Measurements from ENCODE around the gene DPP6. TPM values are rescaled to one million over a fixed set of nuclear protein-coding genes. Genes with fewer than 3 reads are reported as not detected.

The DPP6 gene
- total RNA-seq, 1 experiment from 2014 or later = 0.91 TPM

- DNase-seq (ENCODE audit: low read depth) = no peak
Measured at GRCh38 chr7:154338701-154339506, 286.7 kb downstream of the DPP6 start.

GRCh38 chr7:154342971-154343633, 290.9 kb downstream of the DPP6 start:
- DNase-seq (ENCODE audit: low read depth) = no peak

GRCh38 chr7:154343778-154344412, 291.7 kb downstream of the DPP6 start:
- no peak for DNase-seq (ENCODE audit: low read depth)

- DNase-seq (ENCODE audit: low read depth) = no peak
Measured at GRCh38 chr7:154345093-154345492, 292.9 kb downstream of the DPP6 start.

- DNase-seq (ENCODE audit: low read depth) = no peak
Measured at GRCh38 chr7:154347700-154348266, 295.6 kb downstream of the DPP6 start.

GRCh38 chr7:154350892-154351291, 298.7 kb downstream of the DPP6 start:
- no peak for DNase-seq (ENCODE audit: low read depth)

- DNase-seq (ENCODE audit: low read depth) = no peak
Measured at GRCh38 chr7:154353355-154353767, 301.2 kb downstream of the DPP6 start.

- DNase-seq (ENCODE audit: low read depth) = no peak
Measured at GRCh38 chr7:154364170-154364569, 312.0 kb downstream of the DPP6 start.

- DNase-seq (ENCODE audit: low read depth) = no peak
Measured at GRCh38 chr7:154371424-154371823, 319.2 kb downstream of the DPP6 start.

- DNase-seq (ENCODE audit: low read depth) = peak; percentile 55
Measured at GRCh38 chr7:154372011-154372601, 319.9 kb downstream of the DPP6 start.

- DNase-seq (ENCODE audit: low read depth) = no peak
Measured at GRCh38 chr7:154373956-154374355, 321.8 kb downstream of the DPP6 start.

- DNase-seq (ENCODE audit: low read depth) = no peak
Measured at GRCh38 chr7:154375956-154376355, 323.8 kb downstream of the DPP6 start.

- no peak for DNase-seq (ENCODE audit: low read depth)
Measured at GRCh38 chr7:154380771-154381170, 328.6 kb downstream of the DPP6 start.

GRCh38 chr7:154383045-154383444, 330.8 kb downstream of the DPP6 start:
- DNase-seq (ENCODE audit: low read depth) = no peak

- DNase-seq (ENCODE audit: low read depth) = no peak
Measured at GRCh38 chr7:154385214-154385613, 333.0 kb downstream of the DPP6 start.

GRCh38 chr7:154387252-154387651, 335.1 kb downstream of the DPP6 start:
- no peak for DNase-seq (ENCODE audit: low read depth)

GRCh38 chr7:154388412-154388811, 336.2 kb downstream of the DPP6 start:
- DNase-seq (ENCODE audit: low read depth) = no peak

- DNase-seq (ENCODE audit: low read depth) = no peak
Measured at GRCh38 chr7:154388999-154389398, 336.8 kb downstream of the DPP6 start.

- DNase-seq (ENCODE audit: low read depth) = no peak
Measured at GRCh38 chr7:154390961-154391360, 338.8 kb downstream of the DPP6 start.

- no peak for DNase-seq (ENCODE audit: low read depth)
Measured at GRCh38 chr7:154394804-154395203, 342.6 kb downstream of the DPP6 start.

- DNase-seq (ENCODE audit: low read depth) = no peak
Measured at GRCh38 chr7:154406312-154406711, 354.1 kb downstream of the DPP6 start.

GRCh38 chr7:154409703-154410311, 357.6 kb downstream of the DPP6 start:
- DNase-seq (ENCODE audit: low read depth) = peak; percentile 16

All from Daoy (cell line).